ENCODE results near the gene MYCBP2. TPM values are rescaled to one million over a fixed set of nuclear protein-coding genes. Genes with fewer than 3 reads are reported as not detected.

MYCBP2 gene
- total and polyA plus RNA-seq, 4 donors, result 23.2 to 130 (median 57.9) TPM

DNA sequence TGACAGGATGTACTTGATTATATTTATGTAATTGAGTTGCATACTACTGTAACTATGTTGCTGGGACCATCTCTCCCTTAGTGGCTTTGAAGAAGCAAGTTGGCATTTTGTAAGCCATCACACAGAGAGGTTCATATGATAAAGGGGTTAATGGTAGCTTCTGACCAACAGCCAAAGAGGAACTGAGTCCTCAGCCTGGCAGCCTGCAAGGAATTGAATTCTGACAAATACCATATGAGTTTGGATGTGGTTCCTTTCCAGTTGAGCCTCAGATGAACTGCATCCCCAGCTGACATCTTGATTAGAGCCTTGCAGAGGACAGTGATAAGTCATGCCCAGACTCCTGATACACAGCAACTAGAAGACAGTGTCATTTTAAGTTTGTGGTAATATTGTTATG is 8.6 kb upstream of the MYCBP2 start:
- TF ChIP-seq, protein P1, sequence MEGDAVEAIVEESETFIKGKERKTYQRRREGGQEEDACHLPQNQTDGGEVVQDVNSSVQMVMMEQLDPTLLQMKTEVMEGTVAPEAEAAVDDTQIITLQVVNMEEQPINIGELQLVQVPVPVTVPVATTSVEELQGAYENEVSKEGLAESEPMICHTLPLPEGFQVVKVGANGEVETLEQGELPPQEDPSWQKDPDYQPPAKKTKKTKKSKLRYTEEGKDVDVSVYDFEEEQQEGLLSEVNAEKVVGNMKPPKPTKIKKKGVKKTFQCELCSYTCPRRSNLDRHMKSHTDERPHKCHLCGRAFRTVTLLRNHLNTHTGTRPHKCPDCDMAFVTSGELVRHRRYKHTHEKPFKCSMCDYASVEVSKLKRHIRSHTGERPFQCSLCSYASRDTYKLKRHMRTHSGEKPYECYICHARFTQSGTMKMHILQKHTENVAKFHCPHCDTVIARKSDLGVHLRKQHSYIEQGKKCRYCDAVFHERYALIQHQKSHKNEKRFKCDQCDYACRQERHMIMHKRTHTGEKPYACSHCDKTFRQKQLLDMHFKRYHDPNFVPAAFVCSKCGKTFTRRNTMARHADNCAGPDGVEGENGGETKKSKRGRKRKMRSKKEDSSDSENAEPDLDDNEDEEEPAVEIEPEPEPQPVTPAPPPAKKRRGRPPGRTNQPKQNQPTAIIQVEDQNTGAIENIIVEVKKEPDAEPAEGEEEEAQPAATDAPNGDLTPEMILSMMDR (IDR thresholded peaks at IDR 0.05; ENCODE audit: control extremely low read depth, extremely low read depth), result no peak

DNA sequence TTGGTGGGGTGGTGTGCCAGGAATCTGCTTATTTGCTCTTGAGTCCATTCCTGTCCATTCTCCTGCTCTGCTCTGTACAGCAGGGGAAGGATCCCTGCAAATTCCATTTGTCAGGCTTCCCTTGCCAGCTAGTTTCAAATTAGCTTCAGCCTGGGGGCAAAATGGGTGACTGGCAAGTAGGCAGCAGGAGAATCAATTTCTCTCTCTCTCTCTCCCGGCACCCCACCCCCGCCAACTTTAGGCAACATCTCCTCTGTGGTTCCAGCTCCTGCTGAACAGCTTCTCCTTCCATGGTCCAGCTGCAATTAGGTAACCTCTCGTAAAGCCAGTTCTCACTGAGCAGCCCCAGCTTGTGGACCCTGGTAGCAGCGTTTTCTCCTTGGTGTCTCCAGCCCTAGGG is 6.7 kb upstream of the MYCBP2 start:
- Histone ChIP-seq H3K36me3 (ENCODE audit: control insufficient read depth in 4 of 4, insufficient read depth in 4 of 4, low read length in 4 of 4) (no peaks in the 10 kb centered on the region), H3K27me3 (ENCODE audit: control insufficient read depth in 3 of 3, insufficient read depth in 3 of 3, low read length in 2 of 3) (no peaks in the 10 kb centered on the region), H3K4me3 (no peak overlapping the region), H3K4me1 (ENCODE audit: control insufficient read depth in 5 of 5, insufficient read depth in 5 of 5, low read length in 5 of 5) (peaks cover 0 to 12% (median 4%) of the 10 kb centered on the region in 5 donors), H3K27ac (ENCODE audit: low read depth in 1 of 2, low read length in 1 of 2) (no peak overlapping the region), H3K9me3 (ENCODE audit: control insufficient read depth in 4 of 4, insufficient read depth in 3 of 4, low read length in 3 of 4) (peaks cover 0 to 2% (median 0%) of the 10 kb centered on the region in 4 donors), H3K9ac (ENCODE audit: insufficient read depth in 1 of 2, low read length in 2 of 2) (no peak overlapping the region)
- no peak for ATAC-seq (ENCODE audit: insufficient read depth, low FRiP score)
- TF ChIP-seq, protein P1 (IDR thresholded peaks at IDR 0.05; ENCODE audit: control extremely low read depth, extremely low read depth), result no peak
- whole genome bisulfite sequencing, 2 donors, result 42 to 67% methylated on average over 4 of the region's 4 CpGs
- DNase-seq, result no peak

More for the DNA sequence above, 8.6 kb upstream of the MYCBP2 start:
- DNase-seq, result no peak
- no peak for ATAC-seq (ENCODE audit: insufficient read depth, low FRiP score)
- H3K27me3 ChIP-seq (ENCODE audit: control insufficient read depth in 3 of 3, insufficient read depth in 3 of 3, low read length in 2 of 3), result no peaks in the 10 kb centered on the region
- no peak overlapping the region for H3K27ac ChIP-seq (ENCODE audit: low read depth in 1 of 2, low read length in 1 of 2)
- no peaks in the 10 kb centered on the region for H3K36me3 ChIP-seq (ENCODE audit: control insufficient read depth in 4 of 4, insufficient read depth in 4 of 4, low read length in 4 of 4)
- peaks cover 0 to 2% (median 0%) of the 10 kb centered on the region in 4 donors for H3K9me3 ChIP-seq (ENCODE audit: control insufficient read depth in 4 of 4, insufficient read depth in 3 of 4, low read length in 3 of 4)
- H3K4me3 ChIP-seq, result no peak overlapping the region
- H3K4me1 ChIP-seq (ENCODE audit: control insufficient read depth in 5 of 5, insufficient read depth in 5 of 5, low read length in 5 of 5), result peaks cover 0 to 4% (median 0%) of the 10 kb centered on the region in 5 donors
- no peak overlapping the region for H3K9ac ChIP-seq (ENCODE audit: insufficient read depth in 1 of 2, low read length in 2 of 2)

DNA sequence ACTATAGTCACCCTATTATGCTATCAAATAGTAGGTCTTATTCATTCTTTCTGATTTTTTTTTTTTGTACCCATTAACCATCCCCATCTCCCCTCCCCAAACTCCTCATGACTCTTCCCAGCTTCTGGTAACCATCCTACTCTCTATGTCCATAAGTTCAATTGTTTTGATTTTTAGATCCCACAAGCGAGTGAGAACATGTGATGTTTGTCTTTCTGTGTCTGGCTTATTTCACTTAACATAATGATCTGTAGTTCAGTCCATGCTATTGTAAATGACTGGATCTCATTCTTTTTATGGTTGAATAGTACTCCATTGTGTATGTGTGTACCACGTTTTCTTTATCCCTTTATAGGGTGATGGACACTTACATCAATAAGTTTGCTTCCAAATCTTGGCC is 4.5 kb upstream of the MYCBP2 start:
- ATAC-seq (ENCODE audit: insufficient read depth, low FRiP score) (no peak), DNase-seq (no peak)
- no peaks in the 10 kb centered on the region for H3K9me3 ChIP-seq (ENCODE audit: control insufficient read depth in 4 of 4, insufficient read depth in 3 of 4, low read length in 3 of 4)
- peaks cover 0 to 19% (median 4%) of the 10 kb centered on the region in 5 donors for H3K4me1 ChIP-seq (ENCODE audit: control insufficient read depth in 5 of 5, insufficient read depth in 5 of 5, low read length in 5 of 5)
- H3K27ac ChIP-seq (ENCODE audit: low read depth in 1 of 2, low read length in 1 of 2), result no peak overlapping the region
- H3K27me3 ChIP-seq (ENCODE audit: control insufficient read depth in 3 of 3, insufficient read depth in 3 of 3, low read length in 2 of 3), result no peaks in the 10 kb centered on the region
- H3K36me3 ChIP-seq (ENCODE audit: control insufficient read depth in 4 of 4, insufficient read depth in 4 of 4, low read length in 4 of 4), result no peaks in the 10 kb centered on the region
- TF ChIP-seq, protein P1 (IDR thresholded peaks at IDR 0.05; ENCODE audit: control extremely low read depth, extremely low read depth), result no peak
- WGBS, 2 donors, result 93% methylated on average over 2 of the region's 2 CpGs
- H3K9ac ChIP-seq (ENCODE audit: insufficient read depth in 1 of 2, low read length in 2 of 2), result no peak overlapping the region
- H3K4me3 ChIP-seq, result no peak overlapping the region

All from lung (tissue), 12 donors.